ENCODE data around the gene NEUROD6. TPM values are rescaled to one million over a fixed set of nuclear protein-coding genes. Genes with fewer than 3 reads are reported as not detected.

NEUROD6 gene
- total RNA-seq, 1 donor from 2014 or later, result not detected

GRCh38 chr7:31309407-31309806 is 31.1 kb downstream of the NEUROD6 start:
- Mint-ChIP-seq H3K4me1 (ENCODE audit: unreplicated experiment) (peaks cover 33% of the 10 kb centered on the region), H3K36me3 (no peaks in the 10 kb centered on the region), H3K27me3 (peaks cover 18% of the 10 kb centered on the region), H3K9me3 (no peaks in the 10 kb centered on the region), H3K4me3 (no peak overlapping the region), H3K27ac (no peak overlapping the region)
- TF ChIP-seq CTCF (conservative IDR thresholded peaks at IDR 0.05), result no peak
- no peak for DNase-seq (ENCODE audit: extremely low spot score, unreplicated experiment)

GRCh38 chr7:31308652-31309051 is 31.9 kb downstream of the NEUROD6 start:
- Mint-ChIP-seq H3K27me3 (peaks cover 18% of the 10 kb centered on the region), H3K36me3 (no peaks in the 10 kb centered on the region)

GRCh38 chr7:31307972-31308371 is 32.6 kb downstream of the NEUROD6 start:
- TF ChIP-seq CTCF (conservative IDR thresholded peaks at IDR 0.05), result no peak
- Mint-ChIP-seq H3K4me3 (no peak overlapping the region), H3K27me3 (peaks cover 18% of the 10 kb centered on the region), H3K9me3 (no peaks in the 10 kb centered on the region), H3K4me1 (ENCODE audit: unreplicated experiment) (peaks cover 33% of the 10 kb centered on the region), H3K36me3 (no peaks in the 10 kb centered on the region), H3K27ac (no peak overlapping the region)
- DNase-seq (ENCODE audit: extremely low spot score, unreplicated experiment), result no peak

More at GRCh38 chr7:31308652-31309051, 31.9 kb downstream of the NEUROD6 start:
- DNase-seq (ENCODE audit: extremely low spot score, unreplicated experiment), result no peak
- H3K27ac Mint-ChIP-seq, result no peak overlapping the region
- H3K9me3 Mint-ChIP-seq, result no peaks in the 10 kb centered on the region
- no peak overlapping the region for H3K4me3 Mint-ChIP-seq
- no peak for TF ChIP-seq CTCF (conservative IDR thresholded peaks at IDR 0.05)
- H3K4me1 Mint-ChIP-seq (ENCODE audit: unreplicated experiment), result peaks cover 33% of the 10 kb centered on the region

- no peak for TF ChIP-seq CTCF (conservative IDR thresholded peaks at IDR 0.05)
- DNase-seq (ENCODE audit: extremely low spot score, unreplicated experiment), result no peak
- Mint-ChIP-seq H3K9me3 (no peaks in the 10 kb centered on the region), H3K27me3 (peaks cover 10% of the 10 kb centered on the region), H3K4me3 (no peak overlapping the region), H3K36me3 (no peaks in the 10 kb centered on the region), H3K27ac (no peak overlapping the region), H3K4me1 (ENCODE audit: unreplicated experiment) (peaks cover 27% of the 10 kb centered on the region)
Observed at GRCh38 chr7:31305260-31305659, 35.3 kb downstream of the NEUROD6 start.

- Mint-ChIP-seq H3K27ac (no peak overlapping the region), H3K27me3 (peaks cover 8% of the 10 kb centered on the region), H3K36me3 (no peaks in the 10 kb centered on the region), H3K9me3 (no peaks in the 10 kb centered on the region), H3K4me3 (no peak overlapping the region), H3K4me1 (ENCODE audit: unreplicated experiment) (peaks cover 22% of the 10 kb centered on the region)
- no peak for TF ChIP-seq CTCF (conservative IDR thresholded peaks at IDR 0.05)
- DNase-seq (ENCODE audit: extremely low spot score, unreplicated experiment), result no peak
Observed at GRCh38 chr7:31304446-31304845, 36.1 kb downstream of the NEUROD6 start.

- Mint-ChIP-seq H3K36me3 (no peaks in the 10 kb centered on the region), H3K4me3 (no peak overlapping the region), H3K27ac (peak overlapping the region; percentile 3), H3K4me1 (ENCODE audit: unreplicated experiment) (peaks cover 16% of the 10 kb centered on the region), H3K9me3 (peaks cover 4% of the 10 kb centered on the region), H3K27me3 (peaks cover 5% of the 10 kb centered on the region)
- TF ChIP-seq CTCF (conservative IDR thresholded peaks at IDR 0.05), result no peak
- DNase-seq (ENCODE audit: extremely low spot score, unreplicated experiment), result no peak
Observed at GRCh38 chr7:31302356-31302755, 38.2 kb downstream of the NEUROD6 start.

Data from type B pancreatic cell (in vitro differentiated cells).